Peyer's patch (tissue), 4 donors: ENCODE results near the gene PRDX2.

ENCODE experiments used
- POLR2A ChIP-seq, 2 donors: fragments of 450-650 bp; IDR thresholded peaks; one replicate each; pipeline ENCODE4 v1.5.1; 2017; ENCODE audit warnings: antibody characterized with exemption in 2 of 2, mild to moderate bottlenecking in 2 of 2, moderate library complexity in 2 of 2
- TF ChIP-seq, protein P1 (sequence below), 6 experiments: fragments of 450-650 bp in 4 of 6; fragments of 200-600 bp in 2 of 6; sonication (generic) in 1 of 6; IDR thresholded peaks; one replicate each; pipeline ENCODE4 v1.5.1; 2017 to 2019; ENCODE audit warnings: antibody characterized with exemption in 6 of 6, mild to moderate bottlenecking in 3 of 6, moderate library complexity in 1 of 6

DNA sequence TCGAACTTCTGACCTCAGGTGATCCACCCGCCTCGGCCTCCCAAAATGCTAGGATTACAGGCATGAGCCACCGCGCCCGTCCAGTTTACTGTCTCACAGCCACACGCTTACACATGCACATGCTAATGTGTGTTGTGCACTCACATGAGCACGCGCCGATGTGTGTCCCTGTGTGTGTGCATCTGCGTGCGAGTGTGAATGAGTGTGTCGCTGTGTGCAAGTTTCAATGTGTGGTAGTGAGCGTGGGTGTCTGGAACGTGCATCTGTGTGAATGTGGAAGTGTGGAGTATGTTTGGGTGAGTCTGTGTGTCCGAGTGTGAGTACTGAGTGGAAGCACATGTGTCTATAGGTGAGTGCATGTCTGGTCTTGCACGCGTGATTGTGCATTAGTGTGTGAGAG lies 40.9 kb upstream of the PRDX2 start:
- no peak for TF ChIP-seq POLR2A (IDR thresholded peaks at IDR 0.05)
- TF ChIP-seq, protein P1, sequence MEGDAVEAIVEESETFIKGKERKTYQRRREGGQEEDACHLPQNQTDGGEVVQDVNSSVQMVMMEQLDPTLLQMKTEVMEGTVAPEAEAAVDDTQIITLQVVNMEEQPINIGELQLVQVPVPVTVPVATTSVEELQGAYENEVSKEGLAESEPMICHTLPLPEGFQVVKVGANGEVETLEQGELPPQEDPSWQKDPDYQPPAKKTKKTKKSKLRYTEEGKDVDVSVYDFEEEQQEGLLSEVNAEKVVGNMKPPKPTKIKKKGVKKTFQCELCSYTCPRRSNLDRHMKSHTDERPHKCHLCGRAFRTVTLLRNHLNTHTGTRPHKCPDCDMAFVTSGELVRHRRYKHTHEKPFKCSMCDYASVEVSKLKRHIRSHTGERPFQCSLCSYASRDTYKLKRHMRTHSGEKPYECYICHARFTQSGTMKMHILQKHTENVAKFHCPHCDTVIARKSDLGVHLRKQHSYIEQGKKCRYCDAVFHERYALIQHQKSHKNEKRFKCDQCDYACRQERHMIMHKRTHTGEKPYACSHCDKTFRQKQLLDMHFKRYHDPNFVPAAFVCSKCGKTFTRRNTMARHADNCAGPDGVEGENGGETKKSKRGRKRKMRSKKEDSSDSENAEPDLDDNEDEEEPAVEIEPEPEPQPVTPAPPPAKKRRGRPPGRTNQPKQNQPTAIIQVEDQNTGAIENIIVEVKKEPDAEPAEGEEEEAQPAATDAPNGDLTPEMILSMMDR (IDR thresholded peaks at IDR 0.05) = no peak
